ENCODE results near the gene PPP1R12A.
"Not testable (repeated sequence)": the region's sequence is repeated elsewhere in the genome, so short reads cannot be mapped to it uniquely, and the experiment has no call there.

PPP1R12A gene

DNA sequence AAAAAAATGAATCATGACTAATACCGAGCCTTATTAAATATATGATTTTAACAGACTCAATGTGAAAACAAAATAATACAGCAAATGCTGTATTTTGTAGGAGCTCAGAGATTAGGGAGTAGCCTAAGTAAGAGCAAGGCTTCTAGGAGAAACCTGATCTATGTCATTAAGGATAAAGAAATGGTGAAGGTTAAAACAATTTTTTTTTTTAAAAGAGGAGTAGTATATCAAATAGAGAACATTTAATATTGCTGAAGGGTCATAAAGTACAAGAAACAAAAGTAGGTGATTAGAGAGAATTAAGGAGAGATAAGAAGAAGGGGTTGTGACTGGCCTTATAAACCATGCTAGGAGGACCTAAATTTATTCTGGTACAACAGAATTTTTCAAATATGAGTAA lies 39.1 kb downstream of the PPP1R12A start:
- DNase-seq (ENCODE audit: insufficient read length, low spot score) (no peak), FAIRE-seq (no peak)
- no peak for TF ChIP-seq POLR2A (IDR thresholded peaks at IDR 0.05; ENCODE audit: low read depth, low read length)

DNA sequence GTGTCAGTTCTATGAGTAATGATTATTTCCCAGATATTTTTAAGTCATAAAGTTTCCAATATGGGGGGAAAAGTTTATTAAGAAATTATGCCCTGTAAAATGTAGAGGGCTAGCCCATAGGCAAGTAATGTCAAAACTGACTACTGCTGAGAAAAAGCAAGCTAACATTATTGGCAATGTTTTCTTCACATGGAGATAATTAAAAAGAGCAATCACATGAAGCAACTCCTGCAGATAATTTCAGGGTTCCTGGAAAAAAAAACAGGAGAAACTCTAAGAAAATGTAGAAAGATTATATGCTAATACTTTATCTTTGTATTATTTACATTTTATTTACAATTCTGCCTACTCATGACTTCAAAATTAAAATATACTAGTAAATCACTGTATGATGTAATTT lies 39.8 kb downstream of the PPP1R12A start:
- TF ChIP-seq POLR2A (IDR thresholded peaks at IDR 0.05; ENCODE audit: low read depth, low read length): no peak

GRCh38 chr12:79891506-79892162 lies 43.3 kb downstream of the PPP1R12A start:
- FAIRE-seq: peak; percentile 81
- DNase-seq (ENCODE audit: insufficient read length, low spot score): no peak
- no peak for TF ChIP-seq POLR2A (IDR thresholded peaks at IDR 0.05; ENCODE audit: low read depth, low read length)

More for the DNA sequence above, 39.8 kb downstream of the PPP1R12A start:
- FAIRE-seq: no peak
- no peak for DNase-seq (ENCODE audit: insufficient read length, low spot score)

- no peak for TF ChIP-seq POLR2A (IDR thresholded peaks at IDR 0.05; ENCODE audit: low read depth, low read length)
- no peak for DNase-seq (ENCODE audit: insufficient read length, low spot score)
- FAIRE-seq: no peak
Observed at GRCh38 chr12:79887890-79888289, 47.0 kb downstream of the PPP1R12A start.

GRCh38 chr12:79886917-79887519 lies 47.9 kb downstream of the PPP1R12A start:
- FAIRE-seq (peak; percentile 92), DNase-seq (ENCODE audit: insufficient read length, low spot score) (no peak)
- TF ChIP-seq POLR2A (IDR thresholded peaks at IDR 0.05; ENCODE audit: low read depth, low read length): no peak

DNA sequence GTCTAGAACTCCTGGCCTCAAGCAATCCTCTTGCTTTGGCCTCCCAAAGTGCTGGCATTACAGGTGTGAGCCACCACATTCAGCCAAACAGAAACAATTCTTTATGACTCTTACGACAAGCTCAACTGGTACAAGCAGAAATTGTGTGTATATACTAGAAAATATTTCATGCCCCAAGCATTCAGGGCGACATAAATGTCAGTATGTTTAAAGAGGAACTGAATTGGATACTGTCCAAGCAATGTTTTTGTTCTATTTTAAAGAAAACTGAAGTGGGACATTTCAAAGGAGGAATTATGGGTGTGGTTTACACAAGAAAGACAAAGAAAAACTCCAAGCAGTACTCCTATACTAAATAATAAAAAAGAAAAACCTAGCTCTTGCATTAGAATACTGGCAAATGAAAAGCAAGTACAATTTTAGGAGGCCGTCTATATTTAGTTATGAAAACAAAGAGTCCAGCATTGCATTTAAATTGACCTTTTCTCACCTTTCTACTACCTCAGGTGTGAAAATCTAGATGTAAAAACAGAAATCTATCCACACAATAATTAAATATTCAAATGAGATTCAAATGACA lies 48.9 kb downstream of the PPP1R12A start:
- no peak for FAIRE-seq
- TF ChIP-seq POLR2A (IDR thresholded peaks at IDR 0.05; ENCODE audit: low read depth, low read length): no peak

GRCh38 chr12:79884401-79885006 lies 50.4 kb downstream of the PPP1R12A start:
- peak; percentile 84 for FAIRE-seq
- no peak for TF ChIP-seq POLR2A (IDR thresholded peaks at IDR 0.05; ENCODE audit: low read depth, low read length)
- DNase-seq (ENCODE audit: insufficient read length, low spot score): no peak

More for the DNA sequence above, 48.9 kb downstream of the PPP1R12A start:
- no peak for DNase-seq (ENCODE audit: insufficient read length, low spot score)

GRCh38 chr12:79883216-79883615 lies 51.7 kb downstream of the PPP1R12A start:
- no peak for TF ChIP-seq POLR2A (IDR thresholded peaks at IDR 0.05; ENCODE audit: low read depth, low read length)
- FAIRE-seq (peak; percentile 81), DNase-seq (ENCODE audit: insufficient read length, low spot score) (no peak)

DNA sequence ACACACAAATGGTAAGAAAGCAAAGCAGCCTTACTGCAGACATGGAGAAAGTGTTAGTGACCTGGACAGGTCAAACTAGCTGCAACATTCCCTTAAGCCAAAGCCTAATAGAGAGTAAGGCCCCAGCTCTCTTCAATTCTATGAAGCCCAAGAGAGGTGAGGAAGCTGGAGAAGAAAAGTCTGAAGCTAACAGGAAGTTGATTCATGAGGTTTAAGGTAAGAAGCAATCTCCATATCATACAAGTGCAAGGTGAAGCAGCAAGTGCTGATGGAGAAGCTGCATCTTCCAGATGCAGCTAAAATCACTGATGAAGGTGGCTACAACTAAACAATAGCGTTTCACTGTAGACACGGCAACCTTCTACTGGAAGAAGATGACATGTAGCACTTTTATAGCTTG lies 53.5 kb downstream of the PPP1R12A start:
- TF ChIP-seq POLR2A (IDR thresholded peaks at IDR 0.05; ENCODE audit: low read depth, low read length): no peak
- peak; percentile 62 for FAIRE-seq
- no peak for DNase-seq (ENCODE audit: insufficient read length, low spot score)

- FAIRE-seq; DNase-seq (ENCODE audit: insufficient read length, low spot score): not testable (repeated sequence)
Observed at GRCh38 chr12:79878506-79878905, 56.4 kb downstream of the PPP1R12A start.

- FAIRE-seq: no peak
- no peak for DNase-seq (ENCODE audit: insufficient read length, low spot score)
- TF ChIP-seq POLR2A (IDR thresholded peaks at IDR 0.05; ENCODE audit: low read depth, low read length): no peak
Observed at GRCh38 chr12:79877246-79877645, 57.7 kb downstream of the PPP1R12A start.

- TF ChIP-seq POLR2A (IDR thresholded peaks at IDR 0.05; ENCODE audit: low read depth, low read length): no peak
- FAIRE-seq (no peak), DNase-seq (ENCODE audit: insufficient read length, low spot score) (no peak)
Observed at GRCh38 chr12:79874665-79875064, 60.2 kb downstream of the PPP1R12A start.

- DNase-seq (ENCODE audit: insufficient read length, low spot score) (no peak), FAIRE-seq (no peak)
- no peak for TF ChIP-seq POLR2A (IDR thresholded peaks at IDR 0.05; ENCODE audit: low read depth, low read length)
Observed at GRCh38 chr12:79873201-79873600, 61.7 kb downstream of the PPP1R12A start.

- DNase-seq (ENCODE audit: insufficient read length, low spot score) (no peak), FAIRE-seq (no peak)
- no peak for TF ChIP-seq POLR2A (IDR thresholded peaks at IDR 0.05; ENCODE audit: low read depth, low read length)
Observed at GRCh38 chr12:79871621-79872020, 63.3 kb downstream of the PPP1R12A start.

DNA sequence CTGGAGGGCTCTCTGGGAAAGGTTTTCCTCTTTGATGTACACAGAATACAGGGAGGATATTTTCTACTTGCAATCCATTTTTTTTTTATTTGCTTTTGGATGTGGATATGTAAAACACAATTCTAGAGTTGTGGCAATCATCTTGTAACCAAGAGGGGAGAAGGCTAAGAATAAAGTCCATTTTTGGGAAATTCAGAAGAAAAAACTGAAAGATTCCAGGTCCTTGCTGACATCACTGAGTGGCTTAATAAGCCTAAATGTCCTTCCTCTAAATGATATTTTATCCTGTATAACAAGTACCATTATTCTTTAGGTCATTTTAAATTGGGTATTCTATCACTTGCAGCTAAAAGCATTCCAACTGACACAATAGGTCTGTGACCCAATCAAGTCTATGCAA lies 64.0 kb downstream of the PPP1R12A start:
- no peak for TF ChIP-seq POLR2A (IDR thresholded peaks at IDR 0.05; ENCODE audit: low read depth, low read length)
- FAIRE-seq (no peak), DNase-seq (ENCODE audit: insufficient read length, low spot score) (no peak)
